Peyer's patch (tissue), 4 donors: ENCODE results near the gene MIER1.

ENCODE experiments used
- CTCF ChIP-seq, 6 experiments: fragments of 450-650 bp in 4 of 6; fragments of 200-600 bp in 2 of 6; sonication (generic) in 1 of 6; IDR thresholded peaks; one replicate each; pipeline ENCODE4 v1.5.1; 2017 to 2019; ENCODE audit warnings: antibody characterized with exemption in 6 of 6, mild to moderate bottlenecking in 3 of 6, moderate library complexity in 1 of 6
- POLR2A ChIP-seq, 2 donors: fragments of 450-650 bp; IDR thresholded peaks; one replicate each; pipeline ENCODE4 v1.5.1; 2017; ENCODE audit warnings: antibody characterized with exemption in 2 of 2, mild to moderate bottlenecking in 2 of 2, moderate library complexity in 2 of 2

- TF ChIP-seq CTCF (IDR thresholded peaks at IDR 0.05) = no peak
- TF ChIP-seq POLR2A (IDR thresholded peaks at IDR 0.05) = no peak
These were observed 7.3 kb upstream of the MIER1 start for GRCh38 chr1:66917476-66917875.
